ENCODE data around the gene STX4.

GRCh38 chr16:31029272-31029671 lies 4.1 kb upstream of the STX4 start:
- TF ChIP-seq CSRNP3 (CRISPR knock-in tag; IDR thresholded peaks at IDR 0.05) (no peak), ARNTL (CRISPR knock-in tag; IDR thresholded peaks at IDR 0.05; ENCODE audit: borderline replicate concordance, low read depth) (no peak), ZFP3 (CRISPR knock-in tag; IDR thresholded peaks at IDR 0.05) (no peak), ESRRG (CRISPR knock-in tag; IDR thresholded peaks at IDR 0.05) (no peak), ZNF8 (CRISPR knock-in tag; IDR thresholded peaks at IDR 0.05) (no peak), ZC3H10 (CRISPR knock-in tag; IDR thresholded peaks at IDR 0.05) (no peak), ZFP30 (CRISPR knock-in tag; IDR thresholded peaks at IDR 0.05) (no peak), PPARA (CRISPR knock-in tag; IDR thresholded peaks at IDR 0.05; ENCODE audit: borderline replicate concordance) (no peak)
